Measurements from ENCODE around the gene C8A. TPM values are rescaled to one million over a fixed set of nuclear protein-coding genes. Genes with fewer than 3 reads are reported as not detected.

C8A gene
- polyA plus RNA-seq, 4 donors, result 0.13 to 2.4 (median 2.1) TPM

DNA sequence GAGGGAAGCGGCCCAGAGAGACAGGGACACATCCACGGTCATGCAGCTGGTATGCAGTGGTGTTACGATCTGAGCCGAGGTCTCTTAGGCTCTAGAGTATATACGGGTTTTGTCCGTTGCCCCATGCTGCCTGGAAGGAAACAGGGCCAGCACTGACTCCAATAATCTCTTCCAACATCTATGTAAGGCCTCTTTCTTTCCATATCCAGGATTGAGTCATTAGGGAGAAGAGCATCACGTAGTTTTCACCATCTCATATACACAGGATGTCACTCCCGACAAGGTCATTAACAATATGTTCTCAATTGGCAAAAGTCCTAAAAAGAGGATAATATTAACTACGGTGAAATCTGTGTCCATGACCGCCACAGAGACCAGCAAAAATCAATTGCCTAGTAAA, 106.8 kb downstream of the C8A start:
- Histone ChIP-seq H3K9me3 (ENCODE audit: control insufficient read depth in 2 of 2, insufficient read depth in 1 of 2, low read depth in 1 of 2, low read length in 1 of 2) (no peaks in the 10 kb centered on the region), H3K36me3 (ENCODE audit: control insufficient read depth in 3 of 3, insufficient read depth in 2 of 3, low read depth in 1 of 3, low read length in 3 of 3) (no peaks in the 10 kb centered on the region), H3K4me3 (ENCODE audit: low read depth in 1 of 3, low read length in 3 of 3) (no peak overlapping the region), H3K27ac (ENCODE audit: low read depth in 1 of 3, low read length in 2 of 3) (no peak overlapping the region), H3K27me3 (ENCODE audit: control insufficient read depth in 3 of 3, insufficient read depth in 3 of 3, low read length in 3 of 3) (no peaks in the 10 kb centered on the region), H3K4me1 (ENCODE audit: control insufficient read depth in 3 of 3, insufficient read depth in 2 of 3, low read depth in 1 of 3, low read length in 2 of 3) (peaks cover 0 to 27% (median 2%) of the 10 kb centered on the region in 3 donors)
- FAIRE-seq (no peak), DNase-seq (no peak)
- WGBS, 3 donors, result 83 to 90% (median 86%) methylated on average over 10 of the region's 10 CpGs

DNA sequence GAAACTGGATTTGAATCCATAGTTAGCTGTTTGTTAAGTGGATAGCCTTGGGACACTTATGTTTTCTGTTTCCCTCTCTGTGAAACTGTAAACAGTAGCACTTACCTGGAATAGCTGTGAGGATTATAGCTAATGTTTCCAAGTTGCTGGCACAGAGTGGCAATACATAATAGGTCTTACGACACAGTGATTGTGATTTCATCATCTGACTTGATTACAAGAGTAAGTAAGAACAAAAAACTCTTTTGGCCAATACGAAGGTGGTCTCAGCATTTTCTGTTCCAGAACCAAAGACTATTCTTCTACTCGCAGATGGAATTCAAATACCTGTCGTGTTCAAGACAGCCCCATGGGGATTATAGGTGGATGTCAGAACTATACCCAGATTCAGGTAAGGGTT, 109.1 kb downstream of the C8A start:
- no peak overlapping the region for H3K4me3 ChIP-seq (ENCODE audit: low read depth in 1 of 3, low read length in 3 of 3)
- no peaks in the 10 kb centered on the region for H3K9me3 ChIP-seq (ENCODE audit: control insufficient read depth in 2 of 2, insufficient read depth in 1 of 2, low read depth in 1 of 2, low read length in 1 of 2)
- FAIRE-seq (no peak), DNase-seq (no peak)
- WGBS, 3 donors, result 76 to 83% (median 77%) methylated on average over 4 of the region's 4 CpGs
- no peaks in the 10 kb centered on the region for H3K27me3 ChIP-seq (ENCODE audit: control insufficient read depth in 3 of 3, insufficient read depth in 3 of 3, low read length in 3 of 3)
- H3K27ac ChIP-seq (ENCODE audit: low read depth in 1 of 3, low read length in 2 of 3), result no peak overlapping the region
- H3K36me3 ChIP-seq (ENCODE audit: control insufficient read depth in 3 of 3, insufficient read depth in 2 of 3, low read depth in 1 of 3, low read length in 3 of 3), result no peaks in the 10 kb centered on the region
- H3K4me1 ChIP-seq (ENCODE audit: control insufficient read depth in 3 of 3, insufficient read depth in 2 of 3, low read depth in 1 of 3, low read length in 2 of 3), result peaks cover 0 to 29% (median 2%) of the 10 kb centered on the region in 3 donors

DNA sequence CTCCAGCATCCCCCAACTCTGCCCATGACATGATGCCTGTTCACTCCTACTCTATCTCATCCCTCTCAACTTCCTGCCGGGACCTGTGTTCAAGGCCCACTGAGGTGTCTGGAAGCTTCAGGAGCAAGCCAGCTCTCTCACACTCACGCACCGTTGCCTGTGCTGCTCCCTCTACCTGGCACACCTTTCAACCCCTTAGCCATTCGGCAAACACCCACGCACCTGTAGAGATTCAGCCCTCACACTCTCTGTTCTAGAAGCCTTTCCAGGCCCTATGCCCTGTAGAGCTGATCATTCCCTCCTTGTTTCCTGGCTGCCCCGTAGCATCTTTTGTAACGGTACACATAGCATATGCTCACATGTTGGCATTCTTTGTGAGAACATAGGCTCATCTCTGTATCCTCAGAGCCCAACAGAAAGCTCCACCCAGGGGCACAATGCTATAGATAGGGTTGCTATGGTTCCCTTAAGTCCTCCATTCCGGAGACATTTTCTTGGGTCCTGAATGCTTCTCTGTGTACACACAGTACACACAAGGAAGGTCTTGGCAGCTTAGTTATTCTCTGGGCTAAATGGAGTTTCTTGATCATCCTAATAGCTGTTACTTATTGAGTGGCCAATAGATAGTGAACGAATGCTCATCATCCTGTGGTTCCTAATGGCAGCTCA, 109.9 kb downstream of the C8A start:
- DNase-seq, result no peak
- Histone ChIP-seq H3K36me3 (ENCODE audit: control insufficient read depth in 3 of 3, insufficient read depth in 2 of 3, low read depth in 1 of 3, low read length in 3 of 3) (no peaks in the 10 kb centered on the region), H3K4me3 (ENCODE audit: low read depth in 1 of 3, low read length in 3 of 3) (no peak overlapping the region), H3K27me3 (ENCODE audit: control insufficient read depth in 3 of 3, insufficient read depth in 3 of 3, low read length in 3 of 3) (no peaks in the 10 kb centered on the region), H3K4me1 (ENCODE audit: control insufficient read depth in 3 of 3, insufficient read depth in 2 of 3, low read depth in 1 of 3, low read length in 2 of 3) (peaks cover 0 to 23% (median 2%) of the 10 kb centered on the region in 3 donors), H3K27ac (ENCODE audit: low read depth in 1 of 3, low read length in 2 of 3) (no peak overlapping the region), H3K9me3 (ENCODE audit: control insufficient read depth in 2 of 2, insufficient read depth in 1 of 2, low read depth in 1 of 2, low read length in 1 of 2) (no peaks in the 10 kb centered on the region)
- WGBS, 3 donors, result 87 to 92% (median 91%) methylated on average over 9 of the region's 9 CpGs
- no peak for FAIRE-seq

DNA sequence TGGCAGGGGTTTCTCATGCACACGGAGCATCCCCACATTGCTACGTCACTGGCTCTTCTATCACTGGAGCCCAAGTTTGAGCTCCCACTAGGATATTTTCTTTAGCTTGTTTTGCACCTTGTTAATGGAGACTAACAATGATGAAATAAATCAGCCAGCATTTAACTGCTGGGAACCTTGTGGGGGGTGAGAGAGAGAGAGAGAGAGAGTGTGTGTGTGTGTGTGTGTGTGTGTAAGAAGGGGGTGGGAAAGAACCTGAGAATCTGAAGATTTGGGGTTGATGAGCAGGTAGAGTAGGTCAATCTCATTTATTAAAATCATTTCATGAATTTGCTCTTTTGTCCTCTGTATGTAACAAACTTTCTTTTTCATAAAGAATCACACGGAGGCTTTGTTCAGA, 110.6 kb downstream of the C8A start:
- H3K27ac ChIP-seq (ENCODE audit: low read depth in 1 of 3, low read length in 2 of 3), result no peak overlapping the region
- H3K4me3 ChIP-seq (ENCODE audit: low read depth in 1 of 3, low read length in 3 of 3), result no peak overlapping the region
- H3K9me3 ChIP-seq (ENCODE audit: control insufficient read depth in 2 of 2, insufficient read depth in 1 of 2, low read depth in 1 of 2, low read length in 1 of 2), result no peaks in the 10 kb centered on the region
- FAIRE-seq, result no peak
- peaks cover 0 to 2% (median 0%) of the 10 kb centered on the region in 3 donors for H3K27me3 ChIP-seq (ENCODE audit: control insufficient read depth in 3 of 3, insufficient read depth in 3 of 3, low read length in 3 of 3)
- H3K4me1 ChIP-seq (ENCODE audit: control insufficient read depth in 3 of 3, insufficient read depth in 2 of 3, low read depth in 1 of 3, low read length in 2 of 3), result peaks cover 0 to 23% (median 2%) of the 10 kb centered on the region in 3 donors
- H3K36me3 ChIP-seq (ENCODE audit: control insufficient read depth in 3 of 3, insufficient read depth in 2 of 3, low read depth in 1 of 3, low read length in 3 of 3), result no peaks in the 10 kb centered on the region
- WGBS, 3 donors, result 72 to 89% (median 81%) methylated on average over 3 of the region's 3 CpGs
- DNase-seq, result no peak

DNA sequence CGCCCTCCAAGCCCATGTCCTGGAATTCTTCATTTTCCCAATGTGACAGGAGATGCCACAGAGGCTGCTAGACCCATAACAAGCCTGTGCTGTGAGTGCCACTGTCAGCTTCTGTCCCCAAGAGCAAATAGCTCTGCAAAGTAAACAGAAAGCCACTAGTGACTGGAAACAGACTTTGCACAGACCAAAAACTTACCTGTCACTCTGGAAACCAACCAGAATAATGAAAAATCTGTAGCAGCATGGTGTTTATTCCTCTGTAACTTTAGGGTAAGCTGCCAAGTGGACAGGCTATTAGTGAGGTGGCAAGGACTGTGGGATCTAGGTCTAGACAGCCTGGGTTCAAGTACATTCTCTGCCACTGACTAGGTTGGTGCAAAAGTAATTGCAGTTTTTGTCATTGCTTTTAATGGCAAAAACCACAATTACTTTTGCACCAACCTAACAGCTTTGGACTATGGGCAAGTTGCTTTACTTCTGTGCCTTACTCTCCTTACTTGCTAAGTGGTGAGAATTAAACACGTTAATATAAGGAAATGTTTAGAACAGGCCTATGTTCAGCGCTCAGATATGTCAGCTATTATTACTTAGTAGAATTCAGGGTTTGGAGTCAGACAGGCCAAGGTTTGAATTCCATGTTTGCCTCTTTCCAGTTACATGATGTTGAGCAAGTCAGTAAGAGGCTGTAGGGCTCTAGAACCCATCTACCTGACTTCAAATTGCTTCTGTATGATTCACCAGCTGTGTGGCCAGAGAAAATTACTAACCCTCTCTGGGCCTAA, 111.5 kb downstream of the C8A start, which contains the start of gene C8B:
Gene C8B, minus strand, starts transcription at position 100 of the 782 bp plus-strand sequence. Its CDS starts 67 bp downstream, at position 33.
- H3K27me3 ChIP-seq (ENCODE audit: control insufficient read depth in 3 of 3, insufficient read depth in 3 of 3, low read length in 3 of 3), result peaks cover 0 to 2% (median 0%) of the 10 kb centered on the region in 3 donors
- H3K9me3 ChIP-seq (ENCODE audit: control insufficient read depth in 2 of 2, insufficient read depth in 1 of 2, low read depth in 1 of 2, low read length in 1 of 2), result no peaks in the 10 kb centered on the region
- H3K4me3 ChIP-seq (ENCODE audit: low read depth in 1 of 3, low read length in 3 of 3), result no peak within 1 kb of the TSS
- H3K36me3 ChIP-seq (ENCODE audit: control insufficient read depth in 3 of 3, insufficient read depth in 2 of 3, low read depth in 1 of 3, low read length in 3 of 3), result no peaks in the 10 kb centered on the region
- FAIRE-seq (no peak), DNase-seq (peak; percentile 25 to 35)
- 84 to 88% (median 87%) methylated on average over 3 of the region's 3 CpGs for WGBS, 3 donors
- no peak within 1 kb of the TSS for H3K27ac ChIP-seq (ENCODE audit: low read depth in 1 of 3, low read length in 2 of 3)
- H3K4me1 ChIP-seq (ENCODE audit: control insufficient read depth in 3 of 3, insufficient read depth in 2 of 3, low read depth in 1 of 3, low read length in 2 of 3), result peaks cover 0 to 23% (median 4%) of the 10 kb centered on the region in 3 donors

DNA sequence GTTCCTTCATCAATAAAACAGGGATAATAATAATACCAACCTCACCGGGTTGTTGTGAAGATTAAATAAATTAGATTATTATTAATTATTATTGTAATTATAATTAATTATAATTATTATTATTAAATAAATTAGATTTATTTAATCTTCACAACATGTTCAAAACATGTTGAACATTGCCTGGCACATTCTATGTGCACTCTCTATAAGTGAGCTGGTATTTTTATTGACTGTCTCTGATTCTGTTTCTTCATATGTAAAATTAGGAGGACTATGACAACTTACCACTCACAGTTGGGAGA, 112.1 kb downstream of the C8A start:
- Histone ChIP-seq H3K27me3 (ENCODE audit: control insufficient read depth in 3 of 3, insufficient read depth in 3 of 3, low read length in 3 of 3) (peaks cover 0 to 2% (median 0%) of the 10 kb centered on the region in 3 donors), H3K9me3 (ENCODE audit: control insufficient read depth in 2 of 2, insufficient read depth in 1 of 2, low read depth in 1 of 2, low read length in 1 of 2) (no peaks in the 10 kb centered on the region), H3K4me3 (ENCODE audit: low read depth in 1 of 3, low read length in 3 of 3) (no peak overlapping the region), H3K4me1 (ENCODE audit: control insufficient read depth in 3 of 3, insufficient read depth in 2 of 3, low read depth in 1 of 3, low read length in 2 of 3) (peaks cover 0 to 23% (median 4%) of the 10 kb centered on the region in 3 donors), H3K27ac (ENCODE audit: low read depth in 1 of 3, low read length in 2 of 3) (no peak overlapping the region), H3K36me3 (ENCODE audit: control insufficient read depth in 3 of 3, insufficient read depth in 2 of 3, low read depth in 1 of 3, low read length in 3 of 3) (no peaks in the 10 kb centered on the region)
- no peak for DNase-seq
- FAIRE-seq, result no peak
- WGBS, 3 donors, result 89 to 93% (median 91%) methylated on average over 1 of the region's 1 CpG

DNA sequence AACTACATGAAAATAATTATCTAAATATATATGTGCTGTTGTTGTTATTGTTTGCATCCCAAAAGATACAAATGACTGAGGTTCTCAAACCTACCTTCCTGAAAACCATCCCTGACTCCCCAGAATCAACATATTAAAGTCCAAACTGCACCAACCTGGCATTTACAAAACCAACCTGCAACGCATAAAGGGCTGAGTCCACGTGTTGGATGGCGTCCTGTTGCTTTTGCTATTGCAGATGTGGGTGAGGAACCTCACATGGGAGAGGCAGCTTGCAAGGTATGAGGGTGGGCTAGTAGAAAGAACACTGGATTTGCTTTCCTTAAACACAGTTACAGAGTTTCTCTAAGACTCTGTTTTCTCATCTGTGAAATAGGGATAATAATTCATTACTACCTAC, 112.8 kb downstream of the C8A start:
- no peaks in the 10 kb centered on the region for H3K36me3 ChIP-seq (ENCODE audit: control insufficient read depth in 3 of 3, insufficient read depth in 2 of 3, low read depth in 1 of 3, low read length in 3 of 3)
- H3K4me1 ChIP-seq (ENCODE audit: control insufficient read depth in 3 of 3, insufficient read depth in 2 of 3, low read depth in 1 of 3, low read length in 2 of 3), result peaks cover 0 to 23% (median 4%) of the 10 kb centered on the region in 3 donors
- H3K9me3 ChIP-seq (ENCODE audit: control insufficient read depth in 2 of 2, insufficient read depth in 1 of 2, low read depth in 1 of 2, low read length in 1 of 2), result no peaks in the 10 kb centered on the region
- 10 to 55% (median 29%) methylated on average over 3 of the region's 3 CpGs for WGBS, 3 donors
- H3K4me3 ChIP-seq (ENCODE audit: low read depth in 1 of 3, low read length in 3 of 3), result no peak overlapping the region
- DNase-seq (no peak), FAIRE-seq (no peak)
- no peak overlapping the region for H3K27ac ChIP-seq (ENCODE audit: low read depth in 1 of 3, low read length in 2 of 3)
- peaks cover 0 to 2% (median 0%) of the 10 kb centered on the region in 3 donors for H3K27me3 ChIP-seq (ENCODE audit: control insufficient read depth in 3 of 3, insufficient read depth in 3 of 3, low read length in 3 of 3)

Data from small intestine (tissue), 7 donors.